Gastrocnemius medialis (tissue), 4 donors: ENCODE measurements around the gene TMEM81. TPM values are rescaled to one million over a fixed set of nuclear protein-coding genes. Genes with fewer than 3 reads are reported as not detected.

Experiments used
- ATAC-seq, 2 donors: fragments of 150-250 bp; one replicate each; pipeline ENCODE4 v1.9.1; 2016
- DNase-seq, 2 donors: peaks; one replicate each; pipeline ENCODE4 v3.0.0-alpha.2; 2019
- H3K27ac ChIP-seq, 4 donors: fragments of 200-600 bp; sonication (generic); 1 replicate in 1 of 4; 2 replicates in 3 of 4; pipeline ENCODE4 v1.5.1; 2016 to 2018; ENCODE audit warnings: mild to moderate bottlenecking in 2 of 4, moderate library complexity in 1 of 4
- H3K27me3 ChIP-seq, 3 donors: fragments of 200-600 bp; sonication (generic) in 2 of 3; 1 replicate in 1 of 3; 2 replicates in 2 of 3; pipeline versions ENCODE4 v1.5.1 to v1.6.0; 2016 to 2019; ENCODE audit warnings: mild to moderate bottlenecking in 1 of 3, moderate library complexity in 1 of 3
- H3K36me3 ChIP-seq, 2 donors: fragments of 200-600 bp; sonication (generic) in 1 of 2; one replicate each; pipeline ENCODE4 v1.5.1; 2017 to 2018
- H3K4me1 ChIP-seq, 2 donors: fragments of 200-600 bp; sonication (generic) in 1 of 2; one replicate each; pipeline ENCODE4 v1.5.1; 2016 to 2017; ENCODE audit warnings: mild to moderate bottlenecking in 2 of 2
- H3K4me3 ChIP-seq, 4 donors: fragments of 200-600 bp; sonication (generic) in 3 of 4; 1 replicate in 1 of 4; 2 replicates in 3 of 4; pipeline ENCODE4 v1.5.1; 2016 to 2019; ENCODE audit warnings: mild to moderate bottlenecking in 2 of 4
- H3K9me3 ChIP-seq, 3 donors: fragments of 200-600 bp; sonication (generic) in 2 of 3; 1 replicate in 1 of 3; 2 replicates in 2 of 3; pipeline ENCODE4 v1.5.1; 2016 to 2019
- POLR2A ChIP-seq, 2 donors: fragments of 450-650 bp; IDR thresholded peaks; one replicate each; pipeline ENCODE4 v1.6.1; 2017; ENCODE audit warnings: antibody characterized with exemption in 2 of 2, mild to moderate bottlenecking in 2 of 2, moderate library complexity in 2 of 2
- in situ Hi-C, 4 donors: fragments of 200-750 bp; cut with MboI; loops; one replicate each; pipeline versions ENCODE4 v1.15.0 to v1.8.0; 2017; ENCODE audit warnings: low sequenced_read_pairs in 4 of 4
- intact Hi-C: fragments of 100-400 bp; cut with DNase I; formaldehyde crosslinking; loops from one replicate; pipeline ENCODE4 v1.15.1; 2023; ENCODE audit warnings: low total_unique reads
- total RNA-seq, 4 donors: library from RNA; depleted of rRNA; stranded (reverse); fragments of >200 nt; gene quantifications; one replicate each; pipeline versions ENCODE4 v1.1.0 to v1.2.3, GENCODE V29; 2016
- TF ChIP-seq, protein P1 (sequence below), 5 experiments: fragments of 450-650 bp in 3 of 5; fragments of 200-600 bp in 2 of 5; sonication (generic) in 2 of 5; IDR thresholded peaks in 4 of 5; conservative IDR thresholded peaks in 1 of 5; 1 replicate in 4 of 5; 2 replicates in 1 of 5; pipeline ENCODE4 v1.5.1; 2016 to 2019; ENCODE audit warnings: antibody characterized with exemption in 5 of 5, mild to moderate bottlenecking in 3 of 5, moderate library complexity in 3 of 5

TMEM81 gene
- total RNA-seq, 4 donors from 2014 or later = 3.3 to 6.1 (median 4.7) TPM

- ATAC-seq = no peak
- H3K27me3 ChIP-seq = peaks cover 4 to 9% (median 5%) of the 10 kb centered on the region in 3 donors
- no peak overlapping the region for H3K27ac ChIP-seq
- H3K4me1 ChIP-seq = no peaks in the 10 kb centered on the region
- in situ Hi-C loops = no loop called here
- H3K9me3 ChIP-seq = no peaks in the 10 kb centered on the region
- TF ChIP-seq, protein P1, sequence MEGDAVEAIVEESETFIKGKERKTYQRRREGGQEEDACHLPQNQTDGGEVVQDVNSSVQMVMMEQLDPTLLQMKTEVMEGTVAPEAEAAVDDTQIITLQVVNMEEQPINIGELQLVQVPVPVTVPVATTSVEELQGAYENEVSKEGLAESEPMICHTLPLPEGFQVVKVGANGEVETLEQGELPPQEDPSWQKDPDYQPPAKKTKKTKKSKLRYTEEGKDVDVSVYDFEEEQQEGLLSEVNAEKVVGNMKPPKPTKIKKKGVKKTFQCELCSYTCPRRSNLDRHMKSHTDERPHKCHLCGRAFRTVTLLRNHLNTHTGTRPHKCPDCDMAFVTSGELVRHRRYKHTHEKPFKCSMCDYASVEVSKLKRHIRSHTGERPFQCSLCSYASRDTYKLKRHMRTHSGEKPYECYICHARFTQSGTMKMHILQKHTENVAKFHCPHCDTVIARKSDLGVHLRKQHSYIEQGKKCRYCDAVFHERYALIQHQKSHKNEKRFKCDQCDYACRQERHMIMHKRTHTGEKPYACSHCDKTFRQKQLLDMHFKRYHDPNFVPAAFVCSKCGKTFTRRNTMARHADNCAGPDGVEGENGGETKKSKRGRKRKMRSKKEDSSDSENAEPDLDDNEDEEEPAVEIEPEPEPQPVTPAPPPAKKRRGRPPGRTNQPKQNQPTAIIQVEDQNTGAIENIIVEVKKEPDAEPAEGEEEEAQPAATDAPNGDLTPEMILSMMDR (IDR thresholded peaks at IDR 0.05 in 4 of 5, conservative IDR thresholded peaks at IDR 0.05 in 1 of 5) = no peak
- TF ChIP-seq POLR2A (IDR thresholded peaks at IDR 0.05) = no peak
- intact Hi-C loops = no loop called here
- no peak for DNase-seq
- no peak overlapping the region for H3K4me3 ChIP-seq
- H3K36me3 ChIP-seq = no peaks in the 10 kb centered on the region
Observed at GRCh38 chr1:205037539-205037938, 46.7 kb downstream of the TMEM81 start.

Other genes starting within 250 kb of the TMEM81 start
- 1 to 10 TPM in 3 of 4 donors, under 1 TPM in 1; 0.75 to 4.7 (median 2.4) TPM for gene NFASC, start 213.6 kb downstream of the TMEM81 start, total RNA-seq
- not detected for gene CNTN2, start 41.2 kb downstream of the TMEM81 start, total RNA-seq
- gene RBBP5, start 37.5 kb upstream of the TMEM81 start, total RNA-seq = 10 to 100 TPM; 14.4 to 25.1 (median 21.2) TPM
- gene DSTYK, start 127.2 kb upstream of the TMEM81 start, total RNA-seq = 10 to 100 TPM; 12.2 to 15.8 (median 13.9) TPM
- gene TMCC2, start 143.5 kb upstream of the TMEM81 start, total RNA-seq = 1 to 10 TPM; 1.1 to 7.6 (median 5.6) TPM
- 1 to 10 TPM in 1 of 4 donors, under 1 TPM in 3; 0.42 to 1.9 (median 0.58) TPM for gene NUAK2, start 237.3 kb upstream of the TMEM81 start, total RNA-seq